ENCODE measurements around the gene NDNF. TPM values are rescaled to one million over a fixed set of nuclear protein-coding genes. Genes with fewer than 3 reads are reported as not detected.

The NDNF gene
- polyA plus RNA-seq, 3 donors: 0.34 to 2.9 (median 0.46) TPM

DNA sequence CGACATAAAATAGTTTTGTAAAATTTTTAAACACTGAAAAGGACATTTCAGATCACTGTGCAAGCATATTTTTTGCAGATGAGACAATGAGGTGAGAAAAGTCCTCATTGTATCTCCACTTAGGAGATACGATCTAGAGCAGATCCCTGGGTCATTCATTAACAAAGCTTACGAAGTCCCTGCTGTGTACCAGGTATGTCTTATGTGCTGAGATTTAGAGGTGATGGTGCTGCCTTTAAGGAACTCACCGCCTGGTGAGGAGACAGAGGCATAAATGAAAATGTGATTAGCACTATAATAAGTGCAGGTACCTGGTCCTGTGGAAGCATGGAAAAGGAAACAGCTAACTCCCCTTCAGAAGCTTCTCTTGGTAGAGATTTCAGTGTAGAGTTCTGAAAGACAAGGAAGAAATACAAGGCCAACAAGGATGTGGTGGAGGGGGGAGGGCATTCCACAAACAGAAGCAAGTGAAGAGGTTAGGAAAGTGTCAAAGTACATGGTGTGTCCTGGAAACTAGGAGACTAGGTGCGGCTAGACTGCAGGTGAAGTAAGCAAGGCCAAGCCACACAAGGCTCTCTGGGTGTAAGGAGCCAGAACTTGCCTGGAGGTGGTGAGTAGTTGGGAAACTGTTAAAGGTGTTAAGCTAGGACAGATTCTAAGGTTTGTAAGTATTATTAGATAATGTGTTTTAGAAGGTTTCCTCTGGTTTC lies 1.5 kb upstream of the NDNF start:
- 58 to 75% (median 67%) methylated on average over 5 of the region's 5 CpGs for WGBS, 3 donors
- no peak overlapping the region for H3K27ac ChIP-seq (ENCODE audit: low read depth, low read length)

DNA sequence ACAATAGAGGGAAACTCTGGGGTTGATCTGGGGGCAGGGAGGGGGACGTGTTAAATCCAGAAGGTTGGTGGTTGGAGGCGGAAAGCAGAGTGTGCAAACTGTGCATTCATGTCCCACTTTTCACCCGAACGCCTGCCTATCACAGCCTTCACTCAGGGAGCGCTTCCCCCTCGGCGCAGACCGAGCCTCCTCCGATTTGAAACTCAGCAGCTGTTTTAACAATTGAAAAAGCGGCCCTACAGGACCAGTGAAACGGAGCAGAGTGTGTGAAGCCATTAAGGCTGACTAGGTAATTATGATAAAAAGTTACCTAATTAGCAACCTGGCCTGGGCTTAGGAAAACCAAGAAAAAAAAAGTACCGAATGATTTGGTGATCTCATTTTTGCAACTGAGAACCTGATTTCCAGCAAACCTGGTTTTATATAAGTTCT lies 685 bp upstream of the NDNF start:
- H3K27ac ChIP-seq (ENCODE audit: low read depth, low read length): no peak overlapping the region
- 4 to 8% (median 7%) methylated on average over 12 of the region's 12 CpGs for WGBS, 3 donors

DNA sequence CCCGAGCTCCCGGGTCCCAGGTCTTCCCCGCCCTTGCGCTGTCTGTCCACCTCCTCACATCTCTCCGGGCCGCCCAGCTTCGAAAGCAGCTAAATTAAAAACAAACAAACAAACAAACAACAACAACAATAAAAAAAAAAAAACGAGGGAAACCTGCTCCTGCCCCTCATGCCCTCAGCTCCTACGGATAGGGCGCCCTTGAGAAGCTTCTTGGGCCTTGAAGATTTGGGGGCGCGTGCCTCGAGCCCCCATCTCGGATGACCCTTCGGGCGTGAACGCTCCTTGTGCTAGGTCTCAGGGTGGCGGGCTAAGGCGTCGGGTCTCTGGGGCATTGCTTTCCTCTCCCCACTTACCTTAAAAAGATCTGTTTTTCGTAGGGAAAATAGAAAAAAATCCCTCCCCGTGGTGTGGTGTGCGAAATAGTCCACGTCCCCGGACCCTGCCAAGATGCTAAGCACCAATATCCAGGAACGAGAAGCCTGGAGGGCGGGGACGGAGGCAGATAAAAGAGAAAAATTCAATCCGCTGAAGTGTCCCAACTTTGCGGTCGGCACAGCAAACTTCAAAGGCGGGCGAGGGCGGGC lies 603 bp downstream of the NDNF start:
- WGBS, 3 donors: 1% methylated on average over 33 to 34 of the region's 34 CpGs
- H3K27ac ChIP-seq (ENCODE audit: low read depth, low read length): no peak overlapping the region

- H3K27ac ChIP-seq (ENCODE audit: low read depth, low read length): no peak overlapping the region
- WGBS, 3 donors: 3 to 4% (median 3%) methylated on average over 63 to 64 of the region's 64 CpGs
Measured at GRCh38 chr4:121070696-121071639, 1.4 kb downstream of the NDNF start.

- H3K27ac ChIP-seq (ENCODE audit: low read depth, low read length): no peak overlapping the region
- WGBS, 3 donors: 47 to 68% (median 49%) methylated on average over 12 of the region's 12 CpGs
Measured at GRCh38 chr4:121070274-121070673, 2.1 kb downstream of the NDNF start.

- no peak overlapping the region for H3K27ac ChIP-seq (ENCODE audit: low read depth, low read length)
- 82 to 96% (median 87%) methylated on average over 1 of the region's 1 CpG for WGBS, 3 donors
Measured at GRCh38 chr4:121069430-121069829, 2.9 kb downstream of the NDNF start.

GRCh38 chr4:121064482-121064881 lies 7.9 kb downstream of the NDNF start:
- 68 to 81% (median 70%) methylated on average over 3 of the region's 3 CpGs for WGBS, 3 donors
- no peak overlapping the region for H3K27ac ChIP-seq (ENCODE audit: low read depth, low read length)

DNA sequence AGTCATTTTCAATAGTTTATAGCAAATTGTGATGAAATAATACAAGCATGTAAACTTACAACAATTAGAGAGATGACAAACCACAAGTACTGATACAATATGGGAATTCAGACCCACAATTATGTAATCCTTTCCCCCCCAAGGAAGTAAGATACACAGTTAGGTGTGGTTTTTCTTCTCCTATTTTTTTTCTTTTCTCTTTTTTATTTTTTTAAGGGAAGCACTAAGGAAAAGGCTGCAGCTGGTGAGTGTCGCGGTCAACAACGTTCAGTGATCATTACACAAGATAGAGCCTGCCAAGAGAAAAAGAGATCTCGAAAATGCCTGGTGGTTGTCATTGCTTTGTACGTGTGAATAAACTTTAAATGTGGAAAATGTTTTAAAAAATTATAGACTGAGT lies 9.8 kb downstream of the NDNF start:
- 9 to 22% (median 11%) methylated on average over 5 of the region's 5 CpGs for WGBS, 3 donors
- H3K27ac ChIP-seq (ENCODE audit: low read depth, low read length): no peak overlapping the region

GRCh38 chr4:121061861-121062260 lies 10.5 kb downstream of the NDNF start:
- WGBS, 3 donors: 71 to 80% (median 76%) methylated on average over 3 of the region's 3 CpGs
- no peak overlapping the region for H3K27ac ChIP-seq (ENCODE audit: low read depth, low read length)

DNA sequence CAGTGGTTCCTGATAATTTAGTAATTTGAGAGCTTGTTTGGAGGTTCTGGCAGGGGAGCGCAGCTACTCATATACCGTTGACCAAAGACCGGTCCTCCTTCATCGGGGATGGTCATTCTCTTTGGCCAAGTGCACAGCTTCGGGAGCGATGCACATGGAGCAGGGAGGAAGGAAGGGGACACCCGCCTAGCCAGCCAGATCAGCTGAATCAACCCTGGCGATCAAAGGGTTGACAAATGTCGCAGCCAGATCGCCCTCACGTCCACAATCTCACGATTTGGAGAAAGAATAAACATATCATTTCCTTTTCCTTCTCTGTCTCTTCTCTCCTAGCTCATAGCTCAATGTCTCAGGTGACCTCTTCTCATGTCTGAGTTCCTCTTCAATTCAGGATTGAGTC lies 11.1 kb downstream of the NDNF start:
- WGBS, 3 donors: 83 to 84% (median 83%) methylated on average over 12 of the region's 12 CpGs
- no peak overlapping the region for H3K27ac ChIP-seq (ENCODE audit: low read depth, low read length)

- 23 to 36% (median 29%) methylated on average over 9 of the region's 9 CpGs for WGBS, 3 donors
- H3K27ac ChIP-seq (ENCODE audit: low read depth, low read length): no peak overlapping the region
Measured at GRCh38 chr4:121057466-121057922, 14.8 kb downstream of the NDNF start.

DNA sequence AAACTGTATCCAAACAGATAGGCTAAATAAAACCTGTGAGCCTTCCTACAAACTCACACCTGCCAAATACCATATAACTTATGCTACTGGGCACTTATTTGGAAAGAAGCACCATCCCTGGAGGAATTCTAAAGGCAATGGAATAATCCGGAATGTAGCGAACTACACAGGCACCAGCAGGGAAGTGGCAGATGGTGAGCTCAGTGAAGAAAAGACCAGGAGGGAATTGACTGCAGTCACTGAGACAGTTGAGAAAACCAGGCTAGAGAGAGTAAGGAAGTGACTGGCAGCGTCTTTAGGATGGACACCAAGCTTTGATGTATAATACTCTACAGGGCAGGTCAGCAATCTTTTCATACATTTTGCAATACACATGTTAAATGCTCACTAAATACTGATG lies 16.3 kb downstream of the NDNF start:
- 85 to 92% (median 88%) methylated on average over 3 of the region's 3 CpGs for WGBS, 3 donors

GRCh38 chr4:121054373-121054772 lies 18.0 kb downstream of the NDNF start:
- no peak overlapping the region for H3K27ac ChIP-seq (ENCODE audit: low read depth, low read length)

More for the DNA sequence above, 16.3 kb downstream of the NDNF start:
- no peak overlapping the region for H3K27ac ChIP-seq (ENCODE audit: low read depth, low read length)

- 60 to 75% (median 73%) methylated on average over 3 of the region's 3 CpGs for WGBS, 3 donors
Measured at GRCh38 chr4:121053601-121054143, 18.7 kb downstream of the NDNF start.

DNA sequence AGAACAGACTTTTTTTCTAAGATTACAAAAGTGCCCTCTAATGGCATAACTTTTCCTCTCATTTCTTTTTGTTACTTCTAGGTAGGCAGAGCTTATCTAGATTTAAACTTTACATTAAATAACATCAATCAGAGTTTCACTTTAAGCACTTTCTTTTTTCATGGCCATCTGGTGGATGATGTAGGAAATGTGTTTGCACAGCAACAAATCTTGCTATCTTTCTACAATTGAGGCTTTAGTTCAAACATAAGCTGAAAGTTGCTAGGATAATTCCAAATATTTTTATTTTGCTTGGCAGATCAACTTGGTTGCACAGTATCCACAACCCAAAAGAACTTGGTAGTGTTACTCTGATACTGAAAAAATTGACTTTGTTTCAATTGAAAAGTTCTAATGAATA lies 22.0 kb downstream of the NDNF start:
- no peak overlapping the region for H3K27ac ChIP-seq (ENCODE audit: low read depth, low read length)

More at GRCh38 chr4:121053601-121054143, 18.7 kb downstream of the NDNF start:
- no peak overlapping the region for H3K27ac ChIP-seq (ENCODE audit: low read depth, low read length)

- 59 to 63% (median 60%) methylated on average over 3 of the region's 3 CpGs for WGBS, 3 donors
Measured at GRCh38 chr4:121049072-121049599, 23.2 kb downstream of the NDNF start.

GRCh38 chr4:121048165-121048564 lies 24.2 kb downstream of the NDNF start:
- H3K27ac ChIP-seq (ENCODE audit: low read depth, low read length): no peak overlapping the region
- WGBS, 3 donors: 90 to 93% (median 92%) methylated on average over 6 of the region's 6 CpGs

More at GRCh38 chr4:121049072-121049599, 23.2 kb downstream of the NDNF start:
- H3K27ac ChIP-seq (ENCODE audit: low read depth, low read length): no peak overlapping the region

DNA sequence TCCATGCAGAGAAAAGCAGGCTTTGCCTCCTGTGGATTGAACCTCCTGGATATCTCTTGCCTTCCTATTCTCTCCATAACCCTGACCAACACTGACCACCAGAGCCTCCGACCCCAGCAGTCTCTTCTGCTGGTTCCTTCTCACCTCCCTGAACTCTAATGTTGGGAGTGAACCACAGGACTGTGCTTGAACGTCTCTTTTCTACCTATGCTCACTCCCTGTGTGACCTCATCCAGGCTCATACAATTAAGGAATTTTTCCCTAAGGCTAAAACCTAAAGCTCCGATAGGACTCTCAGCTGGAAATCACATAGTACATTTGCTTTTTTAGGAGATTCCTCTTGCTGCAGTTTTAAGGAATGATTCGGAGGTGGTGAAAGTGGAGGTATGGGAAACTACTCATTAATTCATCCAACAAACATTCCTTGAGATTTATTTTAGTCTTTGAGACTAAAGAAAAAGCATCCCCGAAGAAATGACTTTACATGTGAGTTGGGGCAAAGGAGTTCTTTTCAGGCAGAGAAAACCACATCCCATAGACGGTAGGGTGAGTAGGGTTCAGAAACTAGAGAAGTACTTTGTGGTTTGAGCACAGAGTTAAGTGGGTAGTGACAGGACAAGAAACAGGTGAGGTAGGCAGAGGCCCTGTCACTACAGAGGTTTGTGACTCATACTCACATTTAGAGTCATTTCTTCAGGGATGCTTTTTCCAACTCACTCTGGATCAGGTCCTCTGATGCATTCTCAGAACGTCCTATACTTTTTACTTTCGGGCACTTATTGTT lies 30.8 kb downstream of the NDNF start:
- H3K27ac ChIP-seq (ENCODE audit: low read depth, low read length): no peak overlapping the region
- 57 to 75% (median 75%) methylated on average over 8 of the region's 8 CpGs for WGBS, 3 donors
